Middle frontal gyrus (tissue), 1 donor: Measurements from ENCODE around the gene PHF14.

ENCODE experiments used
- DNase-seq: peaks from one replicate; pipeline ENCODE4 v3.0.0-alpha.2; 2015; ENCODE audit warnings: low spot score; ENCODE audit errors: extremely low spot score

PHF14 gene

GRCh38 chr7:11082121-11082520, 108.4 kb downstream of the PHF14 start:
- no peak for DNase-seq

- DNase-seq, result no peak
These were observed 109.0 kb downstream of the PHF14 start for GRCh38 chr7:11082552-11083213.

GRCh38 chr7:11083214-11083568, 109.5 kb downstream of the PHF14 start:
- DNase-seq, result no peak

GRCh38 chr7:11104578-11104977, 130.9 kb downstream of the PHF14 start:
- no peak for DNase-seq

- DNase-seq, result no peak
These were observed 136.0 kb downstream of the PHF14 start for GRCh38 chr7:11109659-11110058.

- no peak for DNase-seq
These were observed 146.5 kb downstream of the PHF14 start for GRCh38 chr7:11120068-11120664.

- DNase-seq, result no peak
These were observed 147.1 kb downstream of the PHF14 start for GRCh38 chr7:11120675-11121220.

- DNase-seq, result no peak
These were observed 151.3 kb downstream of the PHF14 start for GRCh38 chr7:11124856-11125559.

GRCh38 chr7:11127114-11127785, 153.6 kb downstream of the PHF14 start:
- DNase-seq, result no peak

GRCh38 chr7:11127988-11128387, 154.3 kb downstream of the PHF14 start:
- DNase-seq, result no peak

- no peak for DNase-seq
These were observed 154.8 kb downstream of the PHF14 start for GRCh38 chr7:11128498-11128897.

- no peak for DNase-seq
These were observed 156.3 kb downstream of the PHF14 start for GRCh38 chr7:11130012-11130411.

GRCh38 chr7:11130601-11131000, 156.9 kb downstream of the PHF14 start:
- DNase-seq, result no peak

- no peak for DNase-seq
These were observed 159.8 kb downstream of the PHF14 start for GRCh38 chr7:11133436-11133959.

GRCh38 chr7:11135573-11135972, 161.9 kb downstream of the PHF14 start:
- DNase-seq, result no peak

- DNase-seq, result no peak
These were observed 167.9 kb downstream of the PHF14 start for GRCh38 chr7:11141541-11141940.

- DNase-seq, result no peak
These were observed 180.0 kb downstream of the PHF14 start for GRCh38 chr7:11153694-11154093.

GRCh38 chr7:11155883-11156282, 182.2 kb downstream of the PHF14 start:
- no peak for DNase-seq

GRCh38 chr7:11161499-11161898, 187.8 kb downstream of the PHF14 start:
- no peak for DNase-seq

GRCh38 chr7:11163220-11163619, 189.5 kb downstream of the PHF14 start:
- no peak for DNase-seq

- DNase-seq, result no peak
These were observed 192.4 kb downstream of the PHF14 start for GRCh38 chr7:11166051-11166450.
